ENCODE measurements around the gene MTCH2. TPM values are rescaled to one million over a fixed set of nuclear protein-coding genes. Genes with fewer than 3 reads are reported as not detected.

MTCH2 gene
- total RNA-seq, 1 donor from 2014 or later, result 131 TPM

DNA sequence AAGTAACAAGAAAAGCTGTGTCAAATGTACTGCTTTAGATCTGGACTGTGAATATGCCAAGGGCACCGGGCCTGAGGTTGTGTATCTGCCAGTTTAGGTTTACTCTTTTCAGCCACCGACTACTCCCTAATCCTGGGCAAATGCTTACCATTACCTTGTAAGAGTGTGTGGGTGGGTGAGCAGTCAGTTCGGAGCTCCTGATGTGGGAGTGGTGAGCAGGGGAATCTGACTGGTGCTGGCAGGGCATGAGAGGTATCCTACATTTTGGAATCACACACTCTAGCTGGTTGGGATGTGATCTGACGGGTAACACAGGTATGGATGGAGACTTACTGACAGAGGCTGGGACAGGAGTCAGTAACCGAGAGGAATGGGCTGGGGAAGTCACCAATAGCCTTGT is 58.5 kb downstream of the MTCH2 start:
- Histone ChIP-seq H3K4me3 (ENCODE audit: low read depth, low read length) (no peak overlapping the region), H3K36me3 (ENCODE audit: control insufficient read depth, insufficient read depth, low read length) (peaks cover 2% of the 10 kb centered on the region), H3K27me3 (ENCODE audit: control insufficient read depth, insufficient read depth, low read length) (no peaks in the 10 kb centered on the region)
- TF ChIP-seq, protein P1, sequence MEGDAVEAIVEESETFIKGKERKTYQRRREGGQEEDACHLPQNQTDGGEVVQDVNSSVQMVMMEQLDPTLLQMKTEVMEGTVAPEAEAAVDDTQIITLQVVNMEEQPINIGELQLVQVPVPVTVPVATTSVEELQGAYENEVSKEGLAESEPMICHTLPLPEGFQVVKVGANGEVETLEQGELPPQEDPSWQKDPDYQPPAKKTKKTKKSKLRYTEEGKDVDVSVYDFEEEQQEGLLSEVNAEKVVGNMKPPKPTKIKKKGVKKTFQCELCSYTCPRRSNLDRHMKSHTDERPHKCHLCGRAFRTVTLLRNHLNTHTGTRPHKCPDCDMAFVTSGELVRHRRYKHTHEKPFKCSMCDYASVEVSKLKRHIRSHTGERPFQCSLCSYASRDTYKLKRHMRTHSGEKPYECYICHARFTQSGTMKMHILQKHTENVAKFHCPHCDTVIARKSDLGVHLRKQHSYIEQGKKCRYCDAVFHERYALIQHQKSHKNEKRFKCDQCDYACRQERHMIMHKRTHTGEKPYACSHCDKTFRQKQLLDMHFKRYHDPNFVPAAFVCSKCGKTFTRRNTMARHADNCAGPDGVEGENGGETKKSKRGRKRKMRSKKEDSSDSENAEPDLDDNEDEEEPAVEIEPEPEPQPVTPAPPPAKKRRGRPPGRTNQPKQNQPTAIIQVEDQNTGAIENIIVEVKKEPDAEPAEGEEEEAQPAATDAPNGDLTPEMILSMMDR (IDR thresholded peaks at IDR 0.05; ENCODE audit: insufficient read depth, low read length, poor library complexity, severe bottlenecking), result no peak
- no peak for DNase-seq (ENCODE audit: low read depth)

DNA sequence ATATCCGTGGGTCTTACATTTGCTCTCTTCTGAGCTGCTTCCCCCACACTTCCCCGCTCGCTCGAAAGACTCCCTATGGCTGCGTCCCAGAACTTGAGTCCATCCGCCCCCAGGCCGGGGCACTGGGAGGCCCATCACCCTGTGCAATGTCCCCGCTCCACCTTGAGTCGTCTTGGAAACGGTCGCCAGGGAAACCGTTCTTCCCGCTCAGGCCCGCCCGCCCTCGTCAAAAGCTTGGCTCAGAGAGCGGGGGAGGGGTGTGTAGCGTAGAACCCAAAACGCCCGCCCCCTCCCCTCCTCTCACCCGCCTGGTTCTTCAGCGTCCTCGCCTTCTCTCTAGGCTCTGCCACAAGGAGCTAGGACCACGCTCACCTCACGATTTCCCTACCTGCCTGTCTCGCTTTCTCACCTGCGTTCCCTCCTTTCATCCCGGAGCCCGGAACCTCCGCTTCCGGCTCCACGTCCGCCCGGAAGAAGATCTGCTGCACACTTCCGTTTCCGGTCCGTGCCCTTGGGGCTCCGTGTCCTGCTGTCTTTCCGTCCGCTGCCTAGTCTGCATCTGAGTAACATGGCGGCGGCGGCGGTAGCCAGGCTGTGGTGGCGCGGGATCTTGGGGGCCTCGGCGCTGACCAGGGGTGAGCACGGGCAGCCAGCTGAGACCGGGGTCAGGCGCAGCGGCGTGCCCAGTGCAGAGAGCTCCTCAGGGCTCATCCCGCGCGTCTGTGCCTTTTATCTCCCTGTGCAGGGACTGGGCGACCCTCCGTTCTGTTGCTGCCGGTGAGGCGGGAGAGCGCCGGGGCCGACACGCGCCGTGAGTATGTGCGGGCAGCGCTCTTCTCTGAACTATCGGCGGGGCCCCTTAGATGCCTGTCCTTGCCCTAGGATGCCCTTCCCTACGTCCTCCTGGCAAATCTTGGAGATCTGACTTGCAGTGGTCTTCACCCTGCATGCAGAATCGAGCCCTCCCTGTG is 63.5 kb downstream of the MTCH2 start, which contains the start of the genes KBTBD4 and NDUFS3:
Gene KBTBD4, minus strand, starts transcription at position 447 of the 971 bp plus-strand sequence. Its CDS starts 19 bp downstream, at position 428.
Gene NDUFS3, plus strand, starts transcription at position 551 of the 971 bp plus-strand sequence. Its CDS starts 18 bp downstream, at position 569.
- Histone ChIP-seq H3K27me3 (ENCODE audit: control insufficient read depth, insufficient read depth, low read length) (no peaks in the 10 kb centered on the region), H3K36me3 (ENCODE audit: control insufficient read depth, insufficient read depth, low read length) (peaks cover 2% of the 10 kb centered on the region), H3K4me3 (ENCODE audit: low read depth, low read length) (peak within 1 kb of the TSS; percentile 83)
- TF ChIP-seq, protein P1 (IDR thresholded peaks at IDR 0.05; ENCODE audit: insufficient read depth, low read length, poor library complexity, severe bottlenecking), result no peak
- peak; percentile 41 for DNase-seq (ENCODE audit: low read depth)

DNA sequence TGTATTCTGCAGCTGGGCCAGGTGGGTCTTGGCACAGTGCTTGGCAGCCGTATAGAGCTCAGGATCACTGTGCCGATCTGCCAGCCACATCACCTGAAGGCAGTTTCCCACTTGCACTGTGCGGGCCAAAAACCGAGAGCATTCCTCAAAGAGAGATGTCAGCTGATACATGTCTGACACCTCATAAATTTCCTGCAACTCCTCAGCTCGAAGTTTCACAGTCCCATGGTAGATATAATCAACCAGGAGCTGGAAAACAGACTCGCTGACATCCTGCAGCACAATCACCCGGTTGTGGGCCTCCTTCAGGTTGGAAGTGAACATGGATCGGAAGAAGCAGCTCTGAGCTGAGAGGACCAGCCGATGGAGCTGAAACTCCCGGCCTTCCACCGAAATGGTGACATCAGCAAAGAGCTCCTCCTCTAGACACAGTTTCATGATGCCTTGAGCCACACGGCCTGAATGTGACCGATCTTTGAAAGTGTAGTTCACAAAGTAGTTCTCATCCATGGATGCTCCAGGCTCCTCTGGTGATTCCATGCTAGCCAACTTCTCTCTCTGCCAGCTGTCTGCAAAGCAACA is 64.8 kb downstream of the MTCH2 start:
- H3K4me3 ChIP-seq (ENCODE audit: low read depth, low read length), result no peak overlapping the region
- peaks cover 4% of the 10 kb centered on the region for H3K36me3 ChIP-seq (ENCODE audit: control insufficient read depth, insufficient read depth, low read length)

DNA sequence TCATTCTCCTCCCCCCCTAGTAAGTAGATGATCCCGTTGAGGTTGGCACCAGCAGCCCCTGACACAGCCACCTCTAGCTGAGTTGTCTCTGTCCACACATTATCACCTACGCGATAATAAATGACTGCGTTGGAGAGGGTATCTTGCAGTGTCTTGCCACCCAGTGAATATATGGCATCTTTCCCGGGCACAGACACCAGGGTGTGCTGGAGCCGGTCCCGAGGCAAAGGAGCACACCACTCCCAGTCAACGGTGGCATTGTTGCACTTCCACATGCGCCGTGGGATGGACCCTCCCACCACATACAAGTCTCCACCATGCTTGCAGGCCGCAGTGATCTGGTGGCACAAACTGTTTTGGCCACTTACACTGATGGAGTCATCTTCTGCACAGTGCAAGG is 69.0 kb downstream of the MTCH2 start:
- TF ChIP-seq, protein P1 (IDR thresholded peaks at IDR 0.05; ENCODE audit: insufficient read depth, low read length, poor library complexity, severe bottlenecking), result no peak
- H3K4me3 ChIP-seq (ENCODE audit: low read depth, low read length), result no peak overlapping the region
- no peaks in the 10 kb centered on the region for H3K27me3 ChIP-seq (ENCODE audit: control insufficient read depth, insufficient read depth, low read length)
- DNase-seq (ENCODE audit: low read depth), result no peak
- peaks cover 2% of the 10 kb centered on the region for H3K36me3 ChIP-seq (ENCODE audit: control insufficient read depth, insufficient read depth, low read length)

More for the DNA sequence above, 64.8 kb downstream of the MTCH2 start:
- no peak for DNase-seq (ENCODE audit: low read depth)
- TF ChIP-seq, protein P1 (IDR thresholded peaks at IDR 0.05; ENCODE audit: insufficient read depth, low read length, poor library complexity, severe bottlenecking), result no peak
- no peaks in the 10 kb centered on the region for H3K27me3 ChIP-seq (ENCODE audit: control insufficient read depth, insufficient read depth, low read length)

DNA sequence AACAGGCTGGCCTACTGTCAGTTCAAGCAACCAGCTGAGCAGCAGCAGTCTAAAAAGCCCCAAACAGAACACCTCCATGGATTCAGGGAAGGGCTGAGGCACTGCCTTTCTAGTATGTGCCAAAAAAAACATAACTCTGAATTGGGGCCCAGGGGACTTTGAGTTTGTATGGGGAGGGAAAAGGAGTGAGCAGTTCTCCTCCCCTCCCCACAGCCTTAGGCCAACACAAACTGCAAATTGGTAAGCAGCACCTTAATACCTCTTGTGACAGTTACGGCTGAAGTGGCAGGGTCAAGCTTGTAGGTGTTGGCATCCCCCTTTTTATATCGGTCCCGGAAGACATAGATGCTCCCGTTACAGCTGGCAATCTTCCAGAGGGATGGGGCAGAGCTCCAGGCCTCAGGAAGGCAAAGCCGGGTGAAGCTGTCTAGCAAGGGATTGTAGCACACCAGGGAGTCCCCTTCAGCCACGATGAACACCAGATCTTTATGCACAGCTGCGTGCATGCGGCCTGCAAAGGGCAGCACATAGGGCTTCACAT is 69.6 kb downstream of the MTCH2 start:
- no peak overlapping the region for H3K4me3 ChIP-seq (ENCODE audit: low read depth, low read length)
- H3K36me3 ChIP-seq (ENCODE audit: control insufficient read depth, insufficient read depth, low read length), result peaks cover 2% of the 10 kb centered on the region
- TF ChIP-seq, protein P1 (IDR thresholded peaks at IDR 0.05; ENCODE audit: insufficient read depth, low read length, poor library complexity, severe bottlenecking), result no peak

More for the DNA sequence above, 69.6 kb downstream of the MTCH2 start:
- H3K27me3 ChIP-seq (ENCODE audit: control insufficient read depth, insufficient read depth, low read length), result no peaks in the 10 kb centered on the region
- no peak for DNase-seq (ENCODE audit: low read depth)

Data from kidney epithelial cell (primary cell).